Type B pancreatic cell (in vitro differentiated cells): ENCODE measurements around the gene MPP2. TPM values are rescaled to one million over a fixed set of nuclear protein-coding genes. Genes with fewer than 3 reads are reported as not detected.

ENCODE experiments used
- DNase-seq: peaks from one replicate; pipeline ENCODE4 v3.0.0; 2021; ENCODE audit warnings: mixed read lengths; ENCODE audit not compliant: unreplicated experiment; ENCODE audit errors: extremely low spot score
- H3K27ac Mint-ChIP-seq: 2 replicates; pipeline ENCODE4 v1.8.0; 2021; ENCODE audit warnings: mild to moderate bottlenecking, mixed read lengths
- H3K27me3 Mint-ChIP-seq: 2 replicates; pipeline ENCODE4 v1.8.0; 2021; ENCODE audit warnings: mixed read lengths
- H3K36me3 Mint-ChIP-seq: 2 replicates; pipeline ENCODE4 v1.8.0; 2021; ENCODE audit warnings: mixed read lengths
- H3K4me1 Mint-ChIP-seq: one replicate; pipeline ENCODE4 v1.8.0; 2021; ENCODE audit warnings: mixed read lengths; ENCODE audit not compliant: unreplicated experiment
- H3K4me3 Mint-ChIP-seq: 2 replicates; pipeline ENCODE4 v1.8.0; 2021; ENCODE audit warnings: mild to moderate bottlenecking, mixed read lengths
- H3K9me3 Mint-ChIP-seq: 2 replicates; pipeline ENCODE4 v1.8.0; 2021; ENCODE audit warnings: mixed read lengths
- total RNA-seq: library from RNA; stranded (reverse); gene quantifications from 2 replicates; pipeline ENCODE4 v1.2.1, GENCODE V29; 2021; ENCODE audit warnings: low replicate concordance
- TF ChIP-seq, protein P1 (sequence below): fragments of 200-600 bp; sonication (generic); conservative IDR thresholded peaks from 2 replicates; pipeline ENCODE4 v1.5.0; 2021; ENCODE audit warnings: antibody characterized with exemption, mild to moderate bottlenecking

Gene MPP2
- total RNA-seq, 1 donor from 2014 or later, result 18.5 TPM

DNA sequence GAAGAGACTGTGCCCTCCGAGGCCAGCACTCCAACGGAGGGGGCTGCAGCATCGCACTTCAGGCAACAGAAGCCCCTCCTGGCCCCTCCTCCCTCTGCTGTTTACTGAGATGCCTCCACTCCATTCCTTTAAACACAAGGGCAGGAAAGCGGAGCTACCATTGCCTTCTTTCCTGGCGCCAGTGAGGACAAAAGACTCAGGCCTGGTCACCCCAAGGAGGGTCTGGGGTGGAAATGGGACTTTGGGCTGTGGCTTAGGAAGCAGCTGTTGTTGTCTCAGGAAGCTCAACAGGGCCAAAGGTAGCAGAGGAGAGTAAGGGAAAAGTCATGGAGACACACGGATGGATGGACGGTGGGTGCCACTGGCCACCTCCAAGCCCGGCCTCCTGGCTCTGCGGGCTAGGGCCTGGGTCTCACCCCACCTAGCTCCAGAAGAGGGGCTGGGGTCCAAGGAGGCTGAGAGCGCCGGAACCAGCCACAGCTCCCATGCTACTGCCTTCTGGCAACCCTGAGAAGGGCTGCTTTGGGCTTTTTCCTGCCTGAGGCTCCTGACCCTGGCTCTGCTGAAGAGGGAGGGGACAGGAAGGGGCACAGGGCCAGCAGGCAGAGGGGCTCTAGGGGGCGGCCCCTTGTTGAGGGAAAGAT is 49.3 kb downstream of the MPP2 start:
- TF ChIP-seq, protein P1, sequence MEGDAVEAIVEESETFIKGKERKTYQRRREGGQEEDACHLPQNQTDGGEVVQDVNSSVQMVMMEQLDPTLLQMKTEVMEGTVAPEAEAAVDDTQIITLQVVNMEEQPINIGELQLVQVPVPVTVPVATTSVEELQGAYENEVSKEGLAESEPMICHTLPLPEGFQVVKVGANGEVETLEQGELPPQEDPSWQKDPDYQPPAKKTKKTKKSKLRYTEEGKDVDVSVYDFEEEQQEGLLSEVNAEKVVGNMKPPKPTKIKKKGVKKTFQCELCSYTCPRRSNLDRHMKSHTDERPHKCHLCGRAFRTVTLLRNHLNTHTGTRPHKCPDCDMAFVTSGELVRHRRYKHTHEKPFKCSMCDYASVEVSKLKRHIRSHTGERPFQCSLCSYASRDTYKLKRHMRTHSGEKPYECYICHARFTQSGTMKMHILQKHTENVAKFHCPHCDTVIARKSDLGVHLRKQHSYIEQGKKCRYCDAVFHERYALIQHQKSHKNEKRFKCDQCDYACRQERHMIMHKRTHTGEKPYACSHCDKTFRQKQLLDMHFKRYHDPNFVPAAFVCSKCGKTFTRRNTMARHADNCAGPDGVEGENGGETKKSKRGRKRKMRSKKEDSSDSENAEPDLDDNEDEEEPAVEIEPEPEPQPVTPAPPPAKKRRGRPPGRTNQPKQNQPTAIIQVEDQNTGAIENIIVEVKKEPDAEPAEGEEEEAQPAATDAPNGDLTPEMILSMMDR, result no peak
- Mint-ChIP-seq H3K36me3 (no peaks in the 10 kb centered on the region), H3K9me3 (no peaks in the 10 kb centered on the region), H3K27ac (no peak overlapping the region), H3K4me3 (no peak overlapping the region), H3K4me1 (no peaks in the 10 kb centered on the region), H3K27me3 (peaks cover 10% of the 10 kb centered on the region)
- DNase-seq, result no peak

DNA sequence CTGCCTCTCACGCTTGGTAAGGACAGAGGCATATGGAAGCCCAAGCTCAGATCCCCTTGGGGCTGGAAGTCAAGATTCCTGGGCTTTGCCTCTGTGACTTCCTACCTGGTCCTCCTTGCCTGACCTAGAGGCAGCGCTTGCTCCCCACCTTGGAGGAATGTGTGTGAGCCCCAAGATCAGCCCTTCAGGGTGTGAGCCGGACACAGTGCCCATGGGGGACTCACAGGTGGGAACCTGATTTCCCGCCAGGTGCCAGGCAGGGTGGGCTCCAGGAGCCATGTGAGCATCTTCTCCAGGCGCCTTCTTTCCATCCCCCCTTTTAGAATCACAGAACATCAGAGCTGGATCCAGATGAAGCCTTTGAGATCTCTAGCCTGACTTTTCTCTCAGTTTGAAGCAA is 50.2 kb downstream of the MPP2 start:
- TF ChIP-seq, protein P1, result no peak
- DNase-seq, result no peak
- H3K9me3 Mint-ChIP-seq, result no peaks in the 10 kb centered on the region
- H3K4me1 Mint-ChIP-seq, result no peaks in the 10 kb centered on the region
- H3K36me3 Mint-ChIP-seq, result no peaks in the 10 kb centered on the region
- no peak overlapping the region for H3K27ac Mint-ChIP-seq
- peaks cover 10% of the 10 kb centered on the region for H3K27me3 Mint-ChIP-seq
- H3K4me3 Mint-ChIP-seq, result no peak overlapping the region

DNA sequence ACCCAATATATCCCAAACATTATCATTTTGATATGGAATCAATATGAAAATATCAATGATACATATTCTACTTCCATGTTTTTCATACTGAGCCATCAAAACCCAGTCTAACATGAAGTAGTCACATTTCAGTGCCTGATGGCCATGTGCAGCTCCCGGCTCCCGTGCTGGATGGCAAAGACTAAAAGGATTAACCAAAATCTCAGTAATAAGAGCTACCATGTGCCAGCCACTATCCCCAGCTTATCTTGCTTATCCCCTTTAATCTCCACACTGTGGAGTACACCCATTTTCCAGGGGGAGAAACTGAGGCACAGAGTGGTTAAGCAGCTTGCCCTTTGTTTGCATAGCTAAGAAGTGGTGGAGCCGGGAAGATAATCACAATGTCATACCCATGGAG is 51.2 kb downstream of the MPP2 start:
- no peak for DNase-seq
- TF ChIP-seq, protein P1, result no peak
- no peak overlapping the region for H3K4me3 Mint-ChIP-seq
- peaks cover 14% of the 10 kb centered on the region for H3K27me3 Mint-ChIP-seq
- no peaks in the 10 kb centered on the region for H3K4me1 Mint-ChIP-seq
- H3K36me3 Mint-ChIP-seq, result no peaks in the 10 kb centered on the region
- no peak overlapping the region for H3K27ac Mint-ChIP-seq
- H3K9me3 Mint-ChIP-seq, result no peaks in the 10 kb centered on the region

DNA sequence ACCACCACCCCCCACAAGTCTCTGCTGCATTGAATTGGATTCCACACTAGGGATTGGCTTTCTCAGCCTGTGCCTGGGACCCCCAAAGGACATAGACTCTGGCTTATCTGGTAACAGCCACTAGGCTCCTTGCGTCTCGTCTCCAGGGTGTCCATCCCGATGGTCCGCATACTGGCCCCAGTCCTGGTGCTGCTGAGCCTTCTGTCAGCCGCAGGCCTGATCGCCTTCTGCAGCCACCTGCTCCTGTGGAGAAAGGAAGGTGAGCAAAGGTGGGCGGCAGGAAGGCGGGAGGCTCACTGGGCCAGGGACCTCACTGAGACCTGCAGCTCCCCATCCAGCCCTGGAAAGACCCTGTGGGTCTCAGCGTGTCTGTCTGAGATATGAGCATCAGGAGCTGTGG is 52.3 kb downstream of the MPP2 start:
- no peaks in the 10 kb centered on the region for H3K9me3 Mint-ChIP-seq
- peaks cover 14% of the 10 kb centered on the region for H3K27me3 Mint-ChIP-seq
- H3K4me3 Mint-ChIP-seq, result no peak overlapping the region
- DNase-seq, result no peak
- H3K27ac Mint-ChIP-seq, result no peak overlapping the region
- no peaks in the 10 kb centered on the region for H3K36me3 Mint-ChIP-seq
- TF ChIP-seq, protein P1, result no peak
- no peaks in the 10 kb centered on the region for H3K4me1 Mint-ChIP-seq

DNA sequence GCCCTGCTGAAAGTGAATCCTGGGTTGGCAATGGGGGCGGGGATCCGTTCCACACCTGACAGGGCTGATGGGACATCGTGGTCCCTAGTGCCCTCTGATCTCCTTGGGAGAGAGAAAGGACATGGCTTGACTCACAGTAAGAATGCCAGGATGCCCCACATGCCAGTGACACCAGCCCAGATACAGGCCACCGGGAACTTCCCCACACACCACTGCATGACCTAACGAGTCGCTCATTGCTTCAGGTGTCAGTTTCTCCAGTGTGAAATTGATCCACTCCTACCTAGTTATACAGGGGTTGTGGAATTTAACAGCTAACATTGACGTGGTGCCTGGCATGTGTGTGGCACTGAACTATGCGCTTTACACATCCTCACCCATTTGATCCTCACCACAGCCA is 52.8 kb downstream of the MPP2 start:
- no peak overlapping the region for H3K27ac Mint-ChIP-seq
- no peaks in the 10 kb centered on the region for H3K4me1 Mint-ChIP-seq
- TF ChIP-seq, protein P1, result no peak
- no peak for DNase-seq
- peaks cover 12% of the 10 kb centered on the region for H3K27me3 Mint-ChIP-seq
- H3K9me3 Mint-ChIP-seq, result no peaks in the 10 kb centered on the region
- no peaks in the 10 kb centered on the region for H3K36me3 Mint-ChIP-seq
- H3K4me3 Mint-ChIP-seq, result no peak overlapping the region

DNA sequence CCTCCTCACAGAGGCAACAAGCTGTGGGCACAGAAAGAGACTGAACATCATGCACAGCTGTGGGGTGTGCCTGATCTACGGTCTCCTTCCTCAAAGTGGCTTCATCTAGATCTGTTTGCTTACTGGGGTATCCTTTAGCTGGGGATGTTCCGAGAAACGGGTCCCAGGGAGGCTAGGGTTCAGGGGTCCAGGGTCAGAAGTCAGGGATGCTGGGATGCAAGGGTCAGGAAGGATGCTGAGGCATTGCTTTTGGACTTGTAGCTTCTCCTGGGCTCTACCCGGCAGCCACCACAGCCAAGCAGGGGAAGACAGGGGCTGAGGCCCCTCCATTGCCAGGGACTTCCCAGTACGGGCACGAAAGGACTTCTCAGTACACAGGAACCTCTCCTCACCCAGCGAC is 53.8 kb downstream of the MPP2 start:
- no peak overlapping the region for H3K4me3 Mint-ChIP-seq
- no peak overlapping the region for H3K27ac Mint-ChIP-seq
- TF ChIP-seq, protein P1, result no peak
- H3K36me3 Mint-ChIP-seq, result no peaks in the 10 kb centered on the region
- no peaks in the 10 kb centered on the region for H3K9me3 Mint-ChIP-seq
- peaks cover 15% of the 10 kb centered on the region for H3K27me3 Mint-ChIP-seq
- no peak for DNase-seq
- no peaks in the 10 kb centered on the region for H3K4me1 Mint-ChIP-seq
